Stimulated activated CD4-positive, alpha-beta T cell treated with anti-CD3 and anti-CD28 coated beads, Interleukin-15, amount 100 ng/mL, for 24 hours (primary cell): Measurements from ENCODE around the gene NAP1L4.
"Not testable (repeated sequence)": the region's sequence is repeated elsewhere in the genome, so short reads cannot be mapped to it uniquely, and the experiment has no call there.

Experiments
- DNase-seq: peaks from one replicate; pipeline ENCODE4 v3.0.0-alpha.2; 2020

The NAP1L4 gene

GRCh38 chr11:2955906-2956476 lies 36.1 kb downstream of the NAP1L4 start:
- no peak for DNase-seq

- DNase-seq = no peak
Measured at GRCh38 chr11:2954263-2954662, 37.9 kb downstream of the NAP1L4 start.

- DNase-seq = no peak
Measured at GRCh38 chr11:2952290-2952689, 39.8 kb downstream of the NAP1L4 start.

GRCh38 chr11:2951231-2952110 lies 40.7 kb downstream of the NAP1L4 start:
- no peak for DNase-seq

- DNase-seq = no peak
Measured at GRCh38 chr11:2950825-2951224, 41.3 kb downstream of the NAP1L4 start.

GRCh38 chr11:2949920-2950319 lies 42.2 kb downstream of the NAP1L4 start:
- DNase-seq = no peak

- no peak for DNase-seq
Measured at GRCh38 chr11:2947744-2948143, 44.4 kb downstream of the NAP1L4 start.

- no peak for DNase-seq
Measured at GRCh38 chr11:2945757-2946287, 46.3 kb downstream of the NAP1L4 start.

GRCh38 chr11:2945031-2945756 lies 46.9 kb downstream of the NAP1L4 start:
- peak; percentile 73 for DNase-seq

GRCh38 chr11:2944530-2944929 lies 47.6 kb downstream of the NAP1L4 start:
- DNase-seq = no peak

GRCh38 chr11:2943711-2944118 lies 48.4 kb downstream of the NAP1L4 start:
- DNase-seq = peak; percentile 33

- DNase-seq = no peak
Measured at GRCh38 chr11:2942872-2943710, 49.0 kb downstream of the NAP1L4 start.

- no peak for DNase-seq
Measured at GRCh38 chr11:2942447-2942846, 49.7 kb downstream of the NAP1L4 start.

GRCh38 chr11:2940921-2941821 lies 51.0 kb downstream of the NAP1L4 start:
- DNase-seq = no peak

GRCh38 chr11:2940147-2940920 lies 51.8 kb downstream of the NAP1L4 start:
- DNase-seq = peak; percentile 56

GRCh38 chr11:2938458-2939418 lies 53.4 kb downstream of the NAP1L4 start:
- not testable (repeated sequence) for DNase-seq

- DNase-seq = not testable (repeated sequence)
Measured at GRCh38 chr11:2937641-2938457, 54.3 kb downstream of the NAP1L4 start.

- no peak for DNase-seq
Measured at GRCh38 chr11:2934611-2935239, 57.4 kb downstream of the NAP1L4 start.
